Gastroesophageal sphincter (tissue), 3 donors: ENCODE data around the gene SEMA5B.

Experiments
- CTCF ChIP-seq, 4 experiments: fragments of 200-600 bp in 2 of 4; fragments of 450-650 bp in 2 of 4; sonication (generic) in 1 of 4; IDR thresholded peaks; one replicate each; pipeline ENCODE4 v1.5.1; 2017 to 2019; ENCODE audit warnings: antibody characterized with exemption in 4 of 4, mild to moderate bottlenecking in 2 of 4, moderate library complexity in 2 of 4
- POLR2A ChIP-seq, 2 donors: fragments of 450-650 bp; IDR thresholded peaks; one replicate each; pipeline ENCODE4 v1.6.1; 2017; ENCODE audit warnings: antibody characterized with exemption in 2 of 2, mild to moderate bottlenecking in 2 of 2, moderate library complexity in 1 of 2
- POLR2AphosphoS5 ChIP-seq: sonication (generic); formaldehyde crosslinking; IDR thresholded peaks from one replicate; pipeline ENCODE4 v1.6.1; 2017; ENCODE audit warnings: antibody characterized with exemption

GRCh38 chr3:123054931-123055330 lies 27.4 kb upstream of the SEMA5B start:
- TF ChIP-seq POLR2AphosphoS5 (no peak), CTCF (IDR thresholded peaks at IDR 0.05) (no peak), POLR2A (IDR thresholded peaks at IDR 0.05) (no peak)
